ENCODE results near the gene C19orf47. TPM values are rescaled to one million over a fixed set of nuclear protein-coding genes. Genes with fewer than 3 reads are reported as not detected.
"Not testable (repeated sequence)": the region's sequence is repeated elsewhere in the genome, so short reads cannot be mapped to it uniquely, and the experiment has no call there.

C19orf47 gene
- total RNA-seq, 2 experiments from 2014 or later = 18.3 to 20.8 TPM

DNA sequence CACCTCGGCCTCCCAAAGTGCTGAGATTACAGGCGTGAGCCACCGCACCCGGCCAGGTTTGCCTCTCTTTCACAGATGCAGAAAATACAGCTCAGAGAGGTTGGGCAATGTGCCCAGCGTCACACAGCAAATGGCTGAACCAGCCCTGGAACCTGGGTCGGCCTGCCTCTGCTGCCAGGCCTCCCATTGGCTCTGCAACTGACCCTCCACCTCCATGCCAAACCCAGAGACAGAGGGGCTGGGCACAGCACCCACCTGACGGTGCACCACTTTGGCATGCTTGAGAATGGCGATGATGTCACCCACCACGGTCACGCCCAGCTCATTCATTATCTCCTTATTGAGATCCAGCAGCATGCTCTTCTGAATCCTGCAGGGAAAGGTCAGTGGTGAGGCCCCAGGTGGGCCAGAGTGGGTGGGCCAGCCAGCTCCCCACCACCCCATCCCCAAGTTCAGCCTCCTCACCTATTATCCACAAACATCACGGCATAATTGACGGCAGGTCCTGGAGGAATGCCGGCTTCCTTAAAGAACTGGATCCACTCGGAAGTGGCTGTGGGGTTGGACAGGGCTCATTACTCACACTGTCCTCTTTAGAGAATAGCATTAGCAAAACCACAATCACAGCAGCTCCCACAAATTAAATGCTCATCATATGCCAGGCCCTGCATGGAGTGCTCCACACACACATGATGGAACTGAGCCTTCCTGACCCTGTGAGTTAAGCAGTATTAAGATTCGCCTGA is 12.2 kb downstream of the C19orf47 start:
- peaks cover 26% of the 10 kb centered on the region for H3K36me3 Mint-ChIP-seq
- POLR2A ChIA-PET = no interaction called here
- no peak overlapping the region for H3K27ac Mint-ChIP-seq
- H3K27me3 Mint-ChIP-seq = no peaks in the 10 kb centered on the region
- no peaks in the 10 kb centered on the region for H3K4me1 Mint-ChIP-seq (ENCODE audit: low read depth)
- H3K4me3 Mint-ChIP-seq = no peak overlapping the region
- intact Hi-C loops (cut with micrococcal nuclease) = no loop called here
- no peak for DNase-seq
- H3K9me3 Mint-ChIP-seq = no peaks in the 10 kb centered on the region
- CTCF ChIA-PET = interaction anchor here (1.4 kb wide), 1 partner anchor 30 kb away, joined by 4 read pairs; no protein-coding TSS in a partner anchor

DNA sequence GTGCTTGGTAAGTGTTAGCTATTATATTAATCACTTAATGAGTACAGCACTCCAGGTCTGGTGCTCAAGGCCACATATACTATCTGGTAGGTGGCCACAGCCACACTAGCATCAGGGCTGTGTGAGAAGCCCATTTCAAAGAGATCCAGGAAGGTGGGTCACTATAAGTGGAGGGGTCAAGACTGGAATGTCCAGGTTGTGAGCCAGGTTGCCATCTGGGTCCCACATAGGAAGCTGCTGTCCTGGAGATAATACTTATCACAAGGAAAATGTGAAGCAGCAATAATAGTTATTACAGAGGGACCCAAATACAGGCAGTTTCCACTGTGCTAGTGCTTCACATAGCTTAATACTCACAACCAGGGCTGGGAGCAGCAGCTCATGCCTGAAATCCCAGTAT is 13.1 kb downstream of the C19orf47 start:
- POLR2A ChIA-PET = no interaction called here
- H3K4me3 Mint-ChIP-seq = no peak overlapping the region
- intact Hi-C loops (cut with micrococcal nuclease) = no loop called here
- peaks cover 29% of the 10 kb centered on the region for H3K36me3 Mint-ChIP-seq
- CTCF ChIA-PET = interaction anchor here (0.6 to 1.4 kb wide), 2 partner anchors 30 to 82 kb away, joined by 3 to 4 read pairs; no protein-coding TSS in a partner anchor
- DNase-seq = no peak
- H3K27me3 Mint-ChIP-seq = no peaks in the 10 kb centered on the region
- no peaks in the 10 kb centered on the region for H3K9me3 Mint-ChIP-seq
- H3K27ac Mint-ChIP-seq = no peak overlapping the region
- no peaks in the 10 kb centered on the region for H3K4me1 Mint-ChIP-seq (ENCODE audit: low read depth)

GRCh38 chr19:40333083-40333482 is 15.1 kb downstream of the C19orf47 start:
- H3K4me1 Mint-ChIP-seq (ENCODE audit: low read depth); DNase-seq; H3K27ac Mint-ChIP-seq; H3K4me3 Mint-ChIP-seq; H3K9me3 Mint-ChIP-seq; POLR2A ChIA-PET; intact Hi-C loops (cut with micrococcal nuclease); H3K27me3 Mint-ChIP-seq; CTCF ChIA-PET: not testable (repeated sequence)
- H3K36me3 Mint-ChIP-seq = peaks cover 25% of the 10 kb centered on the region

DNA sequence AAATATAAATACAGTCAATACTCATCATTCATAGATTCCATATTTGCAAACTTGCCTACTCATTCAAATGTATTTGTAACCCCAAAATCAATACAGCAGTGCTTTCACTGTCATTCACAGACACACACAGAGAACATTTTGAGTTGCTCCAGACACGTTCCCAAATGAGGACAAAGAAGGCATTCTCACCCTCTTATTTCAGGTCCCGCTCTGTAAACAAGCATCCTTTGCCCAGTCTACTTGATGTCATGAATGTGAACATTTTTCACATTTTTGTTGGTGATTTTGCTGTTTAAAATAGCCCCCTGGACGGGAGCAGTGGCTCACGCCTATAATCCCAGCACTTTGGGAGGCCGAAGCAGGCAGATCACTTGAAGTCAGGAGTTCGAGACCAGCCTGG is 15.5 kb downstream of the C19orf47 start:
- CTCF ChIA-PET = no interaction called here
- intact Hi-C loops (cut with micrococcal nuclease) = no loop called here
- no peak overlapping the region for H3K4me3 Mint-ChIP-seq
- no peak for DNase-seq
- H3K9me3 Mint-ChIP-seq = no peaks in the 10 kb centered on the region
- H3K27me3 Mint-ChIP-seq = no peaks in the 10 kb centered on the region
- POLR2A ChIA-PET = no interaction called here
- H3K4me1 Mint-ChIP-seq (ENCODE audit: low read depth) = no peaks in the 10 kb centered on the region
- peaks cover 26% of the 10 kb centered on the region for H3K36me3 Mint-ChIP-seq
- no peak overlapping the region for H3K27ac Mint-ChIP-seq

DNA sequence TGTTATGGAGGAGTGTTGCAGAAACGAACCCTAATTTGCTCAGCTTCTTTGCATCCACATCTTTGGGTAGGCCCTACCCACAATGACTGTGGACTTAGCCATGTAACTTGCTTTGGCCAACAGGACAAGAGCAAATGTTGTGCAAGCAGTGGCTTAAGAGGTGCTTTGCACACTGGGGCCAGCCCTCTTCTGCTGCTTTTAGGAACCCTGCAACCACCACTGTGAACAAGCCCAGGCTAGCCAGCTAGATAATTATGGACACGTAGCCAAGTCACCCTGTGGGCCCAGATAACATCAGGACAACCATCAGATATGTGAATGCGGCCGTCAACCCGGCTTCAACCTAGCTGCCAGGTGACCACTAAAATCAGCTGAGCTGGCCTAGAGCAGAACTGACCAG is 17.1 kb downstream of the C19orf47 start:
- Mint-ChIP-seq H3K9me3 (no peaks in the 10 kb centered on the region), H3K36me3 (peaks cover 29% of the 10 kb centered on the region)

GRCh38 chr19:40326201-40326600 is 22.0 kb downstream of the C19orf47 start:
- CTCF ChIA-PET = no interaction called here
- Mint-ChIP-seq H3K36me3 (peaks cover 39% of the 10 kb centered on the region), H3K4me3 (no peak overlapping the region), H3K9me3 (no peaks in the 10 kb centered on the region), H3K27me3 (no peaks in the 10 kb centered on the region), H3K4me1 (ENCODE audit: low read depth) (no peaks in the 10 kb centered on the region), H3K27ac (no peak overlapping the region)
- no peak for DNase-seq
- POLR2A ChIA-PET = no interaction called here
- intact Hi-C loops (cut with micrococcal nuclease) = no loop called here

More for the DNA sequence above, 17.1 kb downstream of the C19orf47 start:
- ChIA-PET CTCF (no interaction called here), POLR2A (no interaction called here)
- Mint-ChIP-seq H3K4me1 (ENCODE audit: low read depth) (no peaks in the 10 kb centered on the region), H3K4me3 (no peak overlapping the region), H3K27me3 (no peaks in the 10 kb centered on the region), H3K27ac (no peak overlapping the region)
- intact Hi-C loops (cut with micrococcal nuclease) = no loop called here
- DNase-seq = no peak

DNA sequence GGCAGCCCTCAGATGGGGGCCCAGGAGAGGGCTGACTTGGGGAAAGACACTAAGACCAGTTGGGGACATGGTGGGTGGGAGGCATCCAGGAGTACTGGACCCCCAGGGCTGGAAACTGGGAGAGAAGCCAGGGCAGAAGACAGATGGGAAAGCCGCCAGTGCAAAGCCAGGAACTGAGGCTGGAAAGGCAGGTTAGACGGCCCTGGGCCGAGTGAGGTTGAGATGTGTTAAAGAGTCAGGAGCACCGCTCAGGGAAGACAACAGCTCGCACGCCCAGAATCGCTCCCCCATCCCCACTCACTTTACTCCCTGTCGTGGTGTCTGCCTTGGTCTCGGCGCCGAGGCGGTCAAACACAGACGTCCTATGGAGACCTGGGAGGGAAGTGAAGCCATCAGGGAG is 24.5 kb downstream of the C19orf47 start:
- CTCF ChIA-PET = no interaction called here
- intact Hi-C loops (cut with micrococcal nuclease) = no loop called here
- Mint-ChIP-seq H3K27ac (no peak overlapping the region), H3K36me3 (peaks cover 34% of the 10 kb centered on the region), H3K4me1 (ENCODE audit: low read depth) (no peaks in the 10 kb centered on the region), H3K4me3 (no peak overlapping the region), H3K9me3 (no peaks in the 10 kb centered on the region), H3K27me3 (no peaks in the 10 kb centered on the region)
- no peak for DNase-seq
- POLR2A ChIA-PET = no interaction called here

DNA sequence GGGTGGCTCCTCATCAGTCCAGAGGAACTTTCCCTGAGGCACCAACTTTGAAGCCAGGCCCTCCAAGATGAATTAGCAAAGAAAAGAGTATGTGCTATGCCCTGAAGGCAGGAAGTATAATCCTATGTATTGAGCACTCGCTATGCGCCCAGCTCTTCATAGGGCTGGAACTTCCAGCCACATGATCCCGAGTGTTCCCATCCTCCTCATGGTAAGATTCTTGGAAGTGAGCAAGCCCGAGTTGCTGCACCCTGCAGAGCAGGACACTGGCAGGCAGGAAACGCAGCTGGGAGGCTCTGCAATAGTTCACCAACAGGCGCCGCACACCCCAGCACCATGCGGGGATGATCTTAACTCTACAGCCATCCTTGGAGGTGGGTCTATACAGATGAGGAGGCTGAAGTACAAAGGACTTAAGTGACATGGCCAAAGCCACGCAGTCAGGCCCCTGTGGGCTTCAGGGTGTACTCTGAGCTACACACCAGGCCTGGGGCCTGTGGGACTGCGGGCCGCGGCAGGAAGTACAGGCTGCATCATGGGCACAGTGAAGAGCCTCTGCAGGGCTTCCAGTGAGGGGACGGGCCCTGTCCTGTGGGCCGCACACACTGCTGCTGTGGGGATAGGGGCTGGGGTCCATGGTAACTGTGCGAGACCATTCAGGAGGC is 25.1 kb downstream of the C19orf47 start:
- Mint-ChIP-seq H3K4me1 (ENCODE audit: low read depth) (no peaks in the 10 kb centered on the region), H3K9me3 (no peaks in the 10 kb centered on the region), H3K4me3 (no peak overlapping the region), H3K27ac (no peak overlapping the region), H3K36me3 (peaks cover 30% of the 10 kb centered on the region), H3K27me3 (no peaks in the 10 kb centered on the region)
- ChIA-PET POLR2A (no interaction called here), CTCF (interaction anchor here (1.5 kb wide), 1 partner anchor 18 kb away, joined by 6 read pairs; no protein-coding TSS in a partner anchor)
- intact Hi-C loops (cut with micrococcal nuclease) = no loop called here
- DNase-seq = no peak

- Mint-ChIP-seq H3K36me3 (peaks cover 27% of the 10 kb centered on the region), H3K27me3 (no peaks in the 10 kb centered on the region), H3K9me3 (no peaks in the 10 kb centered on the region), H3K4me3 (no peak overlapping the region), H3K4me1 (ENCODE audit: low read depth) (no peaks in the 10 kb centered on the region), H3K27ac (no peak overlapping the region)
- no peak for DNase-seq
- intact Hi-C loops (cut with micrococcal nuclease) = no loop called here
- ChIA-PET CTCF (interaction anchor here (1.5 kb wide), 1 partner anchor 17 kb away, joined by 6 read pairs; no protein-coding TSS in a partner anchor), POLR2A (no interaction called here)
Measured at GRCh38 chr19:40322271-40322610, 26.0 kb downstream of the C19orf47 start.

GRCh38 chr19:40321566-40322270 is 26.5 kb downstream of the C19orf47 start:
- H3K27ac Mint-ChIP-seq = no peak overlapping the region
- CTCF ChIA-PET = interaction anchor here (1.5 kb wide), 1 partner anchor 17 kb away, joined by 6 read pairs; no protein-coding TSS in a partner anchor

GRCh38 chr19:40321076-40321475 is 27.1 kb downstream of the C19orf47 start:
- intact Hi-C loops (cut with micrococcal nuclease) = no loop called here
- no peaks in the 10 kb centered on the region for H3K27me3 Mint-ChIP-seq
- ChIA-PET CTCF (interaction anchor here (1.7 kb wide), 1 partner anchor 16 kb away, joined by 8 read pairs; no protein-coding TSS in a partner anchor), POLR2A (no interaction called here)
- H3K36me3 Mint-ChIP-seq = peaks cover 28% of the 10 kb centered on the region
- no peak overlapping the region for H3K27ac Mint-ChIP-seq
- H3K4me1 Mint-ChIP-seq (ENCODE audit: low read depth) = no peaks in the 10 kb centered on the region
- no peak for DNase-seq
- H3K9me3 Mint-ChIP-seq = no peaks in the 10 kb centered on the region
- H3K4me3 Mint-ChIP-seq = no peak overlapping the region

More at GRCh38 chr19:40321566-40322270, 26.5 kb downstream of the C19orf47 start:
- Mint-ChIP-seq H3K4me1 (ENCODE audit: low read depth) (no peaks in the 10 kb centered on the region), H3K9me3 (no peaks in the 10 kb centered on the region), H3K27me3 (no peaks in the 10 kb centered on the region), H3K4me3 (no peak overlapping the region), H3K36me3 (peaks cover 28% of the 10 kb centered on the region)
- intact Hi-C loops (cut with micrococcal nuclease) = no loop called here
- POLR2A ChIA-PET = no interaction called here
- DNase-seq = no peak

DNA sequence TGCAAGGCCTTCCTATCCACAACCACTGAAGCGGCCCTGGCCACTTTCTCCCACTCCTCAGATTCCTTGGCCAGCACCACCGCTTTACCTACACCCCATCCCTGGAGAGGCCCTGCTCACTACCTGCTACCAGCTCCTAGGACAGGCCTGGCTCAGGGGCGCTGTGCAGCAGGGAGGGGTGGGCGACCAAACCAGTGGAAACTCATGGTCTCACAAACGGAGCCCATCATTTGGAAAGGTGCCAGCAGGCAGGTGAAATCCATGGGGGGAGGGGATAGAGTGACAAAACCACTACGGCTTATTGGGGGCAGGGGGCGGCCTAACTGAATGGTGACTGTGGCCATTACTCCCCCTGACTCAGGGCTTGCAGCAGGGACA is 27.6 kb downstream of the C19orf47 start:
- CTCF ChIA-PET = interaction anchor here (1.7 kb wide), 1 partner anchor 16 kb away, joined by 8 read pairs; no protein-coding TSS in a partner anchor
- DNase-seq = no peak
- Mint-ChIP-seq H3K27ac (no peak overlapping the region), H3K27me3 (no peaks in the 10 kb centered on the region), H3K4me3 (no peak overlapping the region), H3K4me1 (ENCODE audit: low read depth) (no peaks in the 10 kb centered on the region), H3K36me3 (peaks cover 24% of the 10 kb centered on the region), H3K9me3 (no peaks in the 10 kb centered on the region)
- intact Hi-C loops (cut with micrococcal nuclease) = no loop called here
- POLR2A ChIA-PET = no interaction called here

All from activated CD4-positive, alpha-beta memory T cell treated with anti-CD3 and anti-CD28 coated beads for 36 hours (primary cell).